IgD-negative memory B cell (primary cell): ENCODE measurements around the gene FNBP1L. TPM values are rescaled to one million over a fixed set of nuclear protein-coding genes. Genes with fewer than 3 reads are reported as not detected.

Source experiments
- H3K27ac Mint-ChIP-seq, 3 donors: one replicate each; pipeline ENCODE4 v1.8.0; 2020 to 2022; ENCODE audit warnings: mild to moderate bottlenecking in 3 of 3, mixed read lengths in 3 of 3, moderate library complexity in 1 of 3
- H3K27me3 Mint-ChIP-seq: one replicate; pipeline ENCODE4 v1.8.0; 2021; ENCODE audit warnings: mixed read lengths
- H3K36me3 Mint-ChIP-seq: one replicate; pipeline ENCODE4 v1.8.0; 2020; ENCODE audit warnings: mild to moderate bottlenecking, mixed read lengths
- H3K4me1 Mint-ChIP-seq, 3 donors: one replicate each; pipeline ENCODE4 v1.8.0; 2020 to 2022; ENCODE audit warnings: mixed read lengths in 3 of 3, mild to moderate bottlenecking in 1 of 3
- H3K4me3 Mint-ChIP-seq, 4 donors: one replicate each; pipeline ENCODE4 v1.8.0; 2020 to 2022; ENCODE audit warnings: mild to moderate bottlenecking in 4 of 4, mixed read lengths in 4 of 4, moderate library complexity in 3 of 4
- H3K9me3 Mint-ChIP-seq, 3 donors: one replicate each; pipeline ENCODE4 v1.8.0; 2020 to 2021; ENCODE audit warnings: mixed read lengths in 3 of 3, mild to moderate bottlenecking in 1 of 3
- polyA plus RNA-seq: library from polyadenylated mRNA; unstranded; fragments of 300-500 nt; fragmentation: Illumina TruSeq; gene quantifications from one replicate; pipeline ENCODE4 v1.2.3, GENCODE V29; 2021

The FNBP1L gene
- polyA plus RNA-seq, 1 donor from 2014 or later = 1.5 TPM

DNA sequence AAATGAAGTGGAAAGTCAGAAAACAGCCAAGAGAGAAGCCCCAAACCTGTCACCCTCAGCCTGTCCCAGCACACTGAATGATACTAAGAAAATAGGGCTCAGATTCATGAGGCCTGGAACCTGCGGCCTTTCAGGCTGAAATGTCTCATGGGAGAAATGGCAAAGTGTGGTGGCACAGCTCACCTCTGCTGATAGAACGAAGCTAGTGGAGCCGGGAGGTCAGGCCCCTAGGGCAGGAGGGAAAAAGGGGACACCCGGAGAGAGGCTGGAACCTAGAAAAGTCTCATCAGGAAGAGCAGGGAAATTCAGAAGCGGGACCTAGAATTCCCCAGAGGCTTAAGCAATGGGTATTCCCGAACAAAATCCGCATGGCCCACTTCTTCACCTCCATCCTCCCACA lies 126.6 kb downstream of the FNBP1L start:
- peaks cover 8% of the 10 kb centered on the region for H3K36me3 Mint-ChIP-seq
- H3K9me3 Mint-ChIP-seq = no peaks in the 10 kb centered on the region
- H3K27ac Mint-ChIP-seq = peak overlapping the region in 1 of 3 donors; percentile 73

DNA sequence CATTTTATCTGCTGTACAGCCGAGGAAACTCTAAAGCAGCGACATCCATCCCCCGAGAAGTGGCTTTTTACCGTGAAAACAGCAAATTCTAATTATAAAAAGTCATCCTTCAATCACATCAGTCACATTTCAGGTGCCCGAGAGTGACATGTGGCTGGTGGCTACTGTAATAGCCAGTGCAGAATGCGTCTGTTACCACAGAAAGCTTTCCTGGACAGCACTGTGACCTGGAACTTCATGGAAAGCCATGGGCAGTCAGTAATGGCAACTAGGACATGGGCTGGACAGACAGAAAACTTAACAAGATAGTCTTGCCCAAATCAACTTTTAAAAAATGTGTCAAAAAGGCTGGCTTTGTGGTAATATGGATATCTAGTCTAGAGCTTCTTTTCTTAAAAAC lies 127.1 kb downstream of the FNBP1L start:
- H3K4me3 Mint-ChIP-seq = no peak overlapping the region
- no peaks in the 10 kb centered on the region for H3K27me3 Mint-ChIP-seq
- H3K4me1 Mint-ChIP-seq = peaks cover 0 to 1% (median 0%) of the 10 kb centered on the region in 3 donors
- H3K9me3 Mint-ChIP-seq = no peaks in the 10 kb centered on the region
- H3K36me3 Mint-ChIP-seq = peaks cover 8% of the 10 kb centered on the region
- H3K27ac Mint-ChIP-seq = no peak overlapping the region

More for the DNA sequence above, 126.6 kb downstream of the FNBP1L start:
- no peak overlapping the region for H3K4me3 Mint-ChIP-seq
- no peaks in the 10 kb centered on the region for H3K27me3 Mint-ChIP-seq
- H3K4me1 Mint-ChIP-seq = peaks cover 0 to 1% (median 0%) of the 10 kb centered on the region in 3 donors

- Mint-ChIP-seq H3K36me3 (peaks cover 8% of the 10 kb centered on the region), H3K27me3 (no peaks in the 10 kb centered on the region), H3K27ac (peak overlapping the region in 1 of 3 donors; percentile 1), H3K4me1 (peaks cover 0 to 1% (median 0%) of the 10 kb centered on the region in 3 donors), H3K4me3 (no peak overlapping the region), H3K9me3 (no peaks in the 10 kb centered on the region)
Observed at GRCh38 chr1:93575621-93576284, 127.8 kb downstream of the FNBP1L start.

- Mint-ChIP-seq H3K4me3 (no peak overlapping the region), H3K9me3 (no peaks in the 10 kb centered on the region), H3K27me3 (no peaks in the 10 kb centered on the region), H3K36me3 (peaks cover 8% of the 10 kb centered on the region), H3K27ac (no peak overlapping the region), H3K4me1 (peaks cover 0 to 1% (median 0%) of the 10 kb centered on the region in 3 donors)
Observed at GRCh38 chr1:93576346-93576745, 128.4 kb downstream of the FNBP1L start.

- Mint-ChIP-seq H3K27me3 (no peaks in the 10 kb centered on the region), H3K4me3 (no peak overlapping the region), H3K9me3 (no peaks in the 10 kb centered on the region), H3K4me1 (peaks cover 0 to 1% (median 0%) of the 10 kb centered on the region in 3 donors), H3K27ac (no peak overlapping the region), H3K36me3 (peaks cover 6% of the 10 kb centered on the region)
Observed at GRCh38 chr1:93576746-93577145, 128.8 kb downstream of the FNBP1L start.

DNA sequence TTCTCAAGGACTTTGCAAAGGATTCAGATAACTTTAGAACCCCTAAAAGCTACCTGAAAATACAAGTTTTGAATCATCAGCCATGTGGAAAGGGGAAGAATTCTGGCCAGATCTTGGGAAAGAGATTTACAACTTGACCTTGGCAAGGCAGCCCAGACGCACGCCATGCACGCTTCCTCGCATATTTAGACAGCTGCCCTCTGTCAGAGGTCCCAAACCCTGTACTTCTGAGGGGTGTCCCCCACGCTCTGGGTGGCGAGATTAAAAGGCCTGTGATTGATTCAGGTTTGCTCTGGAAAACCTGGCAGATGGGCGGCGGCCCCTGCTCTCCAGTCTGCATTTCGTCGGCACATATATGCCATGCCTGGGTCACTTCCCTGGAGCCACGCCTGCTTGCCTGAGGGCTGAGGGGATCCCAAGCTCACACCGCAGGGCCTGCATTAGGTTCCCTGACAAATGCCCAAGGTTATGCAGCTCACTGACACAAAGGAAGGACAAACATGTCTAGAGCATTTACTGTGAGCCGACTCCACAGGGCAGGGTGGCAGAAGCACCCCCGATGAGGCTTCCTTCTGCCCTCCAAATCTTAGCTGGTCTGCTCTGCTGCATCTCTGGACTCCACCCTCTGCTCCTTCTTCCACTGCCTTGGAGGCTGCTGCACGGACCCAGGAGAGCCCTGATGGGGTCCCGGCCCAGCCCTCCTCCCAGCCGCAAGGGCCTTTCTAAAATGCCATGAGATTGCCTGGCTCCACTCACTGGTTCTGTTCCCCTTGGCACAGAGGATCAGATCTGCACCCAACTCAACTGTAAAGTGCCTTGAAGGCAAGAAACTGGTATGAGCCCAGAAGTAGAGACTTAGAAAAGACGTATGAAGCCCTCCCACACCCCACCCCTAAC lies 129.9 kb downstream of the FNBP1L start:
- H3K27me3 Mint-ChIP-seq = no peaks in the 10 kb centered on the region
- H3K9me3 Mint-ChIP-seq = no peaks in the 10 kb centered on the region

DNA sequence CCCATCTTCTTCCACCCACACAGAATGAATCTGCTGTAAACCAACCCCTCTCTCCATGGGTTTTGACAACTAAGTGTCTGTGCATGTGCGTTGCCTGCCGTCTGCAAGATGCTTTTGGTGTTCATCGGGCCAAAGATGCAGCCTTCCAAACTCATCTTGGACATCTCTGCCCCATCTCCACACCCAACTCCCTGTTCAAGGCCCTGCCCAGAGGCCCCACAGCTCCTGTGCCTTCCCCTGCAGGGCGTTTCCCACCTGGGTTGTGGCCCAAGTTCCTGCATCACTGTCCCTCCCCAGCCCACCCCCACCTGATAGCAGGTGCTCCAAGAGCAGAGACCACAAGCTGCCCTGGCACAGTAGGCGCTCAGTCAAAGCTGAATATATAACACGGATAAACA lies 130.5 kb downstream of the FNBP1L start:
- Mint-ChIP-seq H3K27me3 (no peaks in the 10 kb centered on the region), H3K27ac (no peak overlapping the region), H3K4me3 (no peak overlapping the region), H3K4me1 (peaks cover 0 to 1% (median 0%) of the 10 kb centered on the region in 3 donors), H3K9me3 (no peaks in the 10 kb centered on the region), H3K36me3 (peaks cover 9% of the 10 kb centered on the region)

More for the DNA sequence above, 129.9 kb downstream of the FNBP1L start:
- no peak overlapping the region for H3K27ac Mint-ChIP-seq
- H3K4me1 Mint-ChIP-seq = peaks cover 0 to 1% (median 0%) of the 10 kb centered on the region in 3 donors
- H3K36me3 Mint-ChIP-seq = peaks cover 6% of the 10 kb centered on the region
- H3K4me3 Mint-ChIP-seq = no peak overlapping the region

GRCh38 chr1:93578911-93579825 lies 131.2 kb downstream of the FNBP1L start:
- H3K9me3 Mint-ChIP-seq = no peaks in the 10 kb centered on the region
- H3K36me3 Mint-ChIP-seq = peaks cover 9% of the 10 kb centered on the region
- H3K4me3 Mint-ChIP-seq = no peak overlapping the region
- H3K4me1 Mint-ChIP-seq = peaks cover 0 to 1% (median 0%) of the 10 kb centered on the region in 3 donors
- H3K27me3 Mint-ChIP-seq = no peaks in the 10 kb centered on the region
- H3K27ac Mint-ChIP-seq = no peak overlapping the region

DNA sequence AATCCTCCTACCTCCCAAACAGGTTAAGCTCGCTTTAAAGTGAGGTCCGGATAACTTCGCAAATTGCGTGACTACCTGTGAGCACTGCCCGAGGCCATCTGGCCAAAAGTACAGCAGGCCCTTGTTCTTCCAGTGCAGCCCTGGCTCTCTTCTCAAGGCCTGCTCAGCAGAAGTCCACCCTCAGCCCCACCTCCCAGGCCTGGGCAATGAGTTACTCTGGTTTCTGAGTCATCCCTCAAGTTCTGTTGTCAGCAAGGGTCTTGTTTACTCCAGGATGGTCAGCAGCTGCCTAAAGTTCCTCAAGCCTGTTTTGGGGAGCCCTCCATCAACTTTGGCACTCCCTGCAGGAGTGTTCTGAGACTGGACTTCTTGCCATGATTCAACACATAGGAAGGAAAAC lies 132.0 kb downstream of the FNBP1L start:
- no peak overlapping the region for H3K4me3 Mint-ChIP-seq
- peaks cover 4% of the 10 kb centered on the region for H3K36me3 Mint-ChIP-seq
- no peak overlapping the region for H3K27ac Mint-ChIP-seq

DNA sequence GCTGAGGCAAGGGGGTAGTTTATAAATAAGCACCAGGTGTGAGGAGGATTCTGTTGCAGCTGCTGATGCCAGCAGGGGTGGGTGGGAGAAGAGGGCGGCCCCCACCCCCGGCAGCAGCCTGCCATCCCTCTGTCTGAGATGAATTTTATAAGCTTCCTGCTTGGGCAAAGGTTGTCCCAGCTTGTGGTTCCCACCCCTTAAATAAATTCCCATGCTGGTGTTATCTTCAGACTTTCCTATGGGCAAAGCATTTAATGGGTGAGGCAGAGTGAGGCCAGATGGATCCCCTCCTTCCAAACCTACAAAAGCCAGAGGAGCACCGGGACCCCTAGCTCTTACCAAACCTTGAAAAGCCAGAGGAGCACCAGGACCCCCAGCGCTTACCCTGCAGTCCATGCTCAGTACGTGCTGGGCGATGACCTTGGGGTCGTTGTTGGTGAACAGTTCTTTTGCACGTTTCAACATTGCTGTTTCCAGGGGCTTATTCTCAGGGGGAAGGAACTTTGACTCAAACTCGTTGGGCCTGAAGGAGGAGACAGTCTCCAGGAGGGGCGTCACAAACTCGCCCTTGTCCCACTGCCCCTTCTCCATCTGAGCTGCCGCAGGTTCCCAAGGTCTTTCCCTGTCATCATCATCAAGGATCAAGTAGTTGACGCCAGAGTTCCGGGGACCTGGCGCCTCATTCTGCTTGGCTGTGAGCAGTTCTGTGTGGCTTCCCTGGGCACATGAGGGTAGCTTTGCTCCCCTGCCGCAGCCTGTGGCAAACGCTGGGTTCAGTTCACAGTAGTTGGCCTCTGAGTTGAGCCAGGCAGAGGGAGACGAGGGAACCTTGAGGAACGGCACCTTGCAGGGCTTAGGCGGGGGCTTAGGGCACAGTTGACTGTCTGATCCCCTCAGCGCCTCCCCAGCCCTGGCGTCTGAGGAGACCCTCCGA lies 134.3 kb downstream of the FNBP1L start:
- H3K27me3 Mint-ChIP-seq = no peaks in the 10 kb centered on the region
- H3K4me1 Mint-ChIP-seq = peaks cover 0 to 1% (median 0%) of the 10 kb centered on the region in 3 donors
- no peaks in the 10 kb centered on the region for H3K9me3 Mint-ChIP-seq
- H3K36me3 Mint-ChIP-seq = peaks cover 6% of the 10 kb centered on the region
- no peak overlapping the region for H3K4me3 Mint-ChIP-seq
- H3K27ac Mint-ChIP-seq = no peak overlapping the region

More for the DNA sequence above, 132.0 kb downstream of the FNBP1L start:
- Mint-ChIP-seq H3K27me3 (no peaks in the 10 kb centered on the region), H3K9me3 (no peaks in the 10 kb centered on the region), H3K4me1 (peaks cover 0 to 1% (median 0%) of the 10 kb centered on the region in 3 donors)

DNA sequence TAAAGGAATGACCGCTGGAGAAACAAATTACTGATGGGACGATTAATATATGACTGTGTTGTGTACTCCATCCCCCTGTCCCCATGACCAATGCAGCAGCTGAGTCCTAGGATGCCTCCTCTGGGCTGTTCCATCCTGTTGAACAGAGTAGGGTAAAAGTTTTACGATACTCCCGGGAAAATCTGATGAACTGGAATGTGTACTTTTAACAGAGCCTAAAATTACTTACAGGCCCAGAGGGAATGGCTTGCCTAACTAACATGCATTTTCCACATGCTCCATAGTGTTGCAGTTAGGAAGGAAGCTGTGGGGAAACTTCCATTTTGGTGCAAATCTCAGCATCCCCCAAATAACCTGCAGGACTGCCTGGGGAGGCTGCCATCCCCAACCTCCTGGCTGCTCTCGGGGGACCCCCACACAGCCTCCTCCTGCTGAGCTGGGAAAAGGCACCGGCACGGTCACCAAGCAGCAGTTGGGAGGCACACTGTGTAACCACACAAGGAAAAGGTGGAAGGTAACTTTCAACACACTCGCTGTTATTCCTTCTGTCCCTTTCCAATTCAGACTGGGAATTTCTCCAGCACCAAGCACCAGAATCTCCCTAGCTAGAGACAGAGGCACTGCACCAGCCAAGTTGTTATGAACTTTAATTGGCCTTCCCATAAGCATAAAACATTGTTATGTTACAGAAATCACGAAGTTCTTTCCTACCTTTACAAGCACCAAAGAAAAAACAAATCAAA lies 136.5 kb downstream of the FNBP1L start:
- Mint-ChIP-seq H3K27me3 (no peaks in the 10 kb centered on the region), H3K36me3 (peaks cover 9% of the 10 kb centered on the region), H3K4me3 (no peak overlapping the region), H3K27ac (peak overlapping the region in 1 of 3 donors; percentile 28), H3K9me3 (no peaks in the 10 kb centered on the region), H3K4me1 (no peaks in the 10 kb centered on the region)

GRCh38 chr1:93585059-93585966 lies 137.4 kb downstream of the FNBP1L start:
- Mint-ChIP-seq H3K4me1 (no peaks in the 10 kb centered on the region), H3K9me3 (no peaks in the 10 kb centered on the region), H3K27me3 (no peaks in the 10 kb centered on the region), H3K36me3 (peaks cover 13% of the 10 kb centered on the region), H3K4me3 (no peak overlapping the region), H3K27ac (no peak overlapping the region)
